ENCODE results near the gene MMP24.

- TF ChIP-seq, protein P1, sequence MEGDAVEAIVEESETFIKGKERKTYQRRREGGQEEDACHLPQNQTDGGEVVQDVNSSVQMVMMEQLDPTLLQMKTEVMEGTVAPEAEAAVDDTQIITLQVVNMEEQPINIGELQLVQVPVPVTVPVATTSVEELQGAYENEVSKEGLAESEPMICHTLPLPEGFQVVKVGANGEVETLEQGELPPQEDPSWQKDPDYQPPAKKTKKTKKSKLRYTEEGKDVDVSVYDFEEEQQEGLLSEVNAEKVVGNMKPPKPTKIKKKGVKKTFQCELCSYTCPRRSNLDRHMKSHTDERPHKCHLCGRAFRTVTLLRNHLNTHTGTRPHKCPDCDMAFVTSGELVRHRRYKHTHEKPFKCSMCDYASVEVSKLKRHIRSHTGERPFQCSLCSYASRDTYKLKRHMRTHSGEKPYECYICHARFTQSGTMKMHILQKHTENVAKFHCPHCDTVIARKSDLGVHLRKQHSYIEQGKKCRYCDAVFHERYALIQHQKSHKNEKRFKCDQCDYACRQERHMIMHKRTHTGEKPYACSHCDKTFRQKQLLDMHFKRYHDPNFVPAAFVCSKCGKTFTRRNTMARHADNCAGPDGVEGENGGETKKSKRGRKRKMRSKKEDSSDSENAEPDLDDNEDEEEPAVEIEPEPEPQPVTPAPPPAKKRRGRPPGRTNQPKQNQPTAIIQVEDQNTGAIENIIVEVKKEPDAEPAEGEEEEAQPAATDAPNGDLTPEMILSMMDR (IDR thresholded peaks at IDR 0.05): no peak
- no peak for TF ChIP-seq TCF7L2 (IDR thresholded peaks at IDR 0.05; ENCODE audit: low read depth, low read length)
- TF ChIP-seq, protein P2, sequence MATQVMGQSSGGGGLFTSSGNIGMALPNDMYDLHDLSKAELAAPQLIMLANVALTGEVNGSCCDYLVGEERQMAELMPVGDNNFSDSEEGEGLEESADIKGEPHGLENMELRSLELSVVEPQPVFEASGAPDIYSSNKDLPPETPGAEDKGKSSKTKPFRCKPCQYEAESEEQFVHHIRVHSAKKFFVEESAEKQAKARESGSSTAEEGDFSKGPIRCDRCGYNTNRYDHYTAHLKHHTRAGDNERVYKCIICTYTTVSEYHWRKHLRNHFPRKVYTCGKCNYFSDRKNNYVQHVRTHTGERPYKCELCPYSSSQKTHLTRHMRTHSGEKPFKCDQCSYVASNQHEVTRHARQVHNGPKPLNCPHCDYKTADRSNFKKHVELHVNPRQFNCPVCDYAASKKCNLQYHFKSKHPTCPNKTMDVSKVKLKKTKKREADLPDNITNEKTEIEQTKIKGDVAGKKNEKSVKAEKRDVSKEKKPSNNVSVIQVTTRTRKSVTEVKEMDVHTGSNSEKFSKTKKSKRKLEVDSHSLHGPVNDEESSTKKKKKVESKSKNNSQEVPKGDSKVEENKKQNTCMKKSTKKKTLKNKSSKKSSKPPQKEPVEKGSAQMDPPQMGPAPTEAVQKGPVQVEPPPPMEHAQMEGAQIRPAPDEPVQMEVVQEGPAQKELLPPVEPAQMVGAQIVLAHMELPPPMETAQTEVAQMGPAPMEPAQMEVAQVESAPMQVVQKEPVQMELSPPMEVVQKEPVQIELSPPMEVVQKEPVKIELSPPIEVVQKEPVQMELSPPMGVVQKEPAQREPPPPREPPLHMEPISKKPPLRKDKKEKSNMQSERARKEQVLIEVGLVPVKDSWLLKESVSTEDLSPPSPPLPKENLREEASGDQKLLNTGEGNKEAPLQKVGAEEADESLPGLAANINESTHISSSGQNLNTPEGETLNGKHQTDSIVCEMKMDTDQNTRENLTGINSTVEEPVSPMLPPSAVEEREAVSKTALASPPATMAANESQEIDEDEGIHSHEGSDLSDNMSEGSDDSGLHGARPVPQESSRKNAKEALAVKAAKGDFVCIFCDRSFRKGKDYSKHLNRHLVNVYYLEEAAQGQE (IDR thresholded peaks at IDR 0.05; ENCODE audit: insufficient read depth in 1 of 2, low read depth in 2 of 2, low read length in 1 of 2): no peak
- TF ChIP-seq POLR2AphosphoS5 (IDR thresholded peaks at IDR 0.05; ENCODE audit: low read depth, low read length): no peak
Measured at GRCh38 chr20:35317416-35318210, 91.1 kb downstream of the MMP24 start.

Measured in Panc1 (cell line).